H1 (cell line): ENCODE data around the gene PKN1. TPM values are rescaled to one million over a fixed set of nuclear protein-coding genes. Genes with fewer than 3 reads are reported as not detected.

ENCODE experiments used
- MAFK ChIP-seq: IDR thresholded peaks from 2 replicates; pipeline ENCODE4 v1.6.1; 2012; ENCODE audit warnings: low read depth, mild to moderate bottlenecking, improper control_type of control experiment, low read length
- POLR2A ChIP-seq, 2 experiments: IDR thresholded peaks; 1 replicate in 1 of 2; 2 replicates in 1 of 2; pipeline ENCODE4 v1.6.1; 2011; ENCODE audit warnings: low read depth in 2 of 2, low read length in 2 of 2, mild to moderate bottlenecking in 2 of 2; ENCODE audit errors: control extremely low read depth in 1 of 2
- SAP30 ChIP-seq: fragments of 300-600 bp; sonication (generic); IDR thresholded peaks from 2 replicates; pipeline ENCODE4 v1.7.1; 2012; ENCODE audit warnings: low read length, moderate library complexity, mild to moderate bottlenecking, inconsistent platforms; ENCODE audit not compliant: insufficient read depth, insufficient replicate concordance
- SP4 ChIP-seq: IDR thresholded peaks from 2 replicates; pipeline ENCODE4 v1.6.1; 2012; ENCODE audit warnings: low read length, inconsistent platforms
- SUZ12 ChIP-seq: fragments of 200-600 bp; sonication (generic); IDR thresholded peaks from 2 replicates; pipeline ENCODE4 v1.6.1; 2012; ENCODE audit warnings: mild to moderate bottlenecking, inconsistent platforms, low read length, moderate library complexity, mixed read lengths
- polyA plus RNA-seq, 7 experiments: library from polyadenylated mRNA; depleted of rRNA in 3 of 7; stranded (reverse) in 5 of 7; unstranded in 2 of 7; fragments of >200 nt in 5 of 7; fragments of 200-250 nt in 2 of 7; gene quantifications; 1 replicate in 5 of 7; 2 replicates in 1 of 7; 4 replicates in 1 of 7; pipeline versions ENCODE4 v1.2.1 to v1.2.3, GENCODE V29; 2011 to 2013; ENCODE audit warnings: missing spikeins in 2 of 7, mixed read lengths in 2 of 7
- total RNA-seq: library from RNA; stranded (reverse); fragmentation: NEBNext Ultra II Directional; extraction: Animal tissue kit (Norgen Biotek cat#: 25700); gene quantifications from 2 replicates; pipeline ENCODE4 v1.2.1, GENCODE V29; 2021

PKN1 gene
- total and polyA plus RNA-seq, 2 of the 8 experiments (the other 6 are each of a cell fraction or from before 2014, with no cell fraction given) = 65.2 to 162 TPM

DNA sequence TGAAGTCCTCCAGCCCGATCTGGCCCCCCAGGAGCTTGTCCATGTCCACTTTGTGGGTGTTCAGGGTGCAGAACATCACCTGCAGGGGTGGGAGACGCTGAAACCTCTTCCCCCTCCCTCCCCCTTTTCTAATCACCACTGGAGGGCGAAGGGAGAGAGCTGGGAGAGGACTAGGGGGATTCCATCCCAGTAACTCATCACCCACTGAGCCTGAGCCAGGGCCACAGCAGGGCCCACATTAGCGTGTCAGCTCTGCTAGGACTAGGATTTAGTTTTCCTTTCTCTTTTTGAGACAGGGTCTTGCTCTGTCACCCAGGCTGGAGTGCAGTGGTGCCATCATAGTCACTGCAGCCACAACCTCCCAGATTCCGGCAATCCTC is 47.6 kb downstream of the PKN1 start (continued):
- TF ChIP-seq SAP30 (no peak), MAFK (no peak), SUZ12 (no peak), POLR2A (IDR thresholded peaks at IDR 0.05; ENCODE audit: control extremely low read depth in 1 of 2, low read depth in 2 of 2, low read length in 2 of 2) (no peak), SP4 (no peak)
- TF ChIP-seq, all 59 proteins: peak for 0
